CD8-positive, alpha-beta memory T cell (primary cell): ENCODE data around the gene SLFN13. TPM values are rescaled to one million over a fixed set of nuclear protein-coding genes. Genes with fewer than 3 reads are reported as not detected.

Experiments used
- polyA plus RNA-seq: library from polyadenylated mRNA; unstranded; fragments of 300-500 nt; fragmentation: Illumina TruSeq; gene quantifications from one replicate; pipeline ENCODE4 v1.2.3, GENCODE V29; 2021
- total RNA-seq, 2 experiments: library from RNA; stranded (reverse); gene quantifications; one replicate each; pipeline ENCODE4 v1.2.3, GENCODE V29; 2021

SLFN13 gene
- total and polyA plus RNA-seq, 3 experiments from 2014 or later: 7.0 to 24.4 (median 23.0) TPM

Other genes with a start within 250 kb of the SLFN13 start
- 10 to 100 TPM; 28.6 to 30.2 TPM for gene SLFN5, start 205.7 kb downstream of the SLFN13 start, total RNA-seq
- gene SLFN5, start 205.7 kb downstream of the SLFN13 start, polyA plus RNA-seq: 158 TPM
- gene SLFN11, start 75.1 kb downstream of the SLFN13 start, total RNA-seq: 10 to 100 TPM; 39.5 to 48.4 TPM
- 17.0 TPM for gene SLFN11, start 75.1 kb downstream of the SLFN13 start, polyA plus RNA-seq
- 1 to 10 TPM; 7.4 to 7.9 TPM for gene SLFN12, start 16.3 kb downstream of the SLFN13 start, total RNA-seq
- 2.5 TPM for gene SLFN12, start 16.3 kb downstream of the SLFN13 start, polyA plus RNA-seq
- 10 to 100 TPM; 48.8 to 50.8 TPM for gene SLFN12L, start 88.9 kb upstream of the SLFN13 start, total RNA-seq
- 27.5 TPM for gene SLFN12L, start 88.9 kb upstream of the SLFN13 start, polyA plus RNA-seq
- gene SLFN14, start 112.1 kb upstream of the SLFN13 start, total RNA-seq: under 1 TPM; 0.15 to 0.16 TPM
- 0.13 TPM for gene SLFN14, start 112.1 kb upstream of the SLFN13 start, polyA plus RNA-seq
- 1 to 10 TPM; 8.3 to 8.5 TPM for gene PEX12, start 129.8 kb upstream of the SLFN13 start, total RNA-seq
- 2.0 TPM for gene PEX12, start 129.8 kb upstream of the SLFN13 start, polyA plus RNA-seq
- 100 to 1,000 TPM; 163 to 178 TPM for gene AP2B1, start 138.6 kb upstream of the SLFN13 start, total RNA-seq
- 67.9 TPM for gene AP2B1, start 138.6 kb upstream of the SLFN13 start, polyA plus RNA-seq